ENCODE results near the gene FBXO24. TPM values are rescaled to one million over a fixed set of nuclear protein-coding genes. Genes with fewer than 3 reads are reported as not detected.

The FBXO24 gene
- total and polyA plus RNA-seq, 9 of the 15 experiments (the other 6 are each of a cell fraction or from before 2014, with no cell fraction given): 0.17 to 0.95 (median 0.50) TPM

DNA sequence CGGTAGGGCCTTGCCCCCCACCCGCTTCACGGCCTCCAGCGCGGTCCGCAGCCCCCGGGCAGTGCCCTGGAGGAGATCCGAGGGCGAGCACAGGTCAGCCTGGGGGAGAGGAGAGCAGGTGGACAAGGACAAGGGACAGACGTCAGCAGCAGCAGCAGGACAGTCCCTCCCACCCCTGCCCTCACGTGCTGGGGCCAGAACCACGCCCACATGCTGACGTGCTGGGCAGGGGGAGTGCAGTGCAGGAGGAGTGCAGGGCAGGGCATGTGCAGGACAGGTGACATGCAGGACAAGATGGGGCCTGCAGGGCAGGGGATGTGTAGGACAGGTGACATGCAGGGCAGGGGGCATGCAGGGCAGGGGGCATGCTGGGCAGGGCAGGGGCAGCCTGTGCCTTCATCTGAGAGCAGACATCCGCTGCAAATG lies 10.9 kb upstream of the FBXO24 start (continued):
- TF ChIP-seq ZBTB40 (IDR thresholded peaks at IDR 0.05): no peak
- TF ChIP-seq ZBTB40 (CRISPR knock-in tag; IDR thresholded peaks at IDR 0.05): no peak
- TF ChIP-seq USF1 (CRISPR knock-in tag; IDR thresholded peaks at IDR 0.05): peak; percentile 85
- no peak for TF ChIP-seq POLR2A (conservative IDR thresholded peaks at IDR 0.05)
- TF ChIP-seq MEF2A (IDR thresholded peaks at IDR 0.05; ENCODE audit: control insufficient read depth, low read depth, low read length): no peak
- TF ChIP-seq, protein P1, sequence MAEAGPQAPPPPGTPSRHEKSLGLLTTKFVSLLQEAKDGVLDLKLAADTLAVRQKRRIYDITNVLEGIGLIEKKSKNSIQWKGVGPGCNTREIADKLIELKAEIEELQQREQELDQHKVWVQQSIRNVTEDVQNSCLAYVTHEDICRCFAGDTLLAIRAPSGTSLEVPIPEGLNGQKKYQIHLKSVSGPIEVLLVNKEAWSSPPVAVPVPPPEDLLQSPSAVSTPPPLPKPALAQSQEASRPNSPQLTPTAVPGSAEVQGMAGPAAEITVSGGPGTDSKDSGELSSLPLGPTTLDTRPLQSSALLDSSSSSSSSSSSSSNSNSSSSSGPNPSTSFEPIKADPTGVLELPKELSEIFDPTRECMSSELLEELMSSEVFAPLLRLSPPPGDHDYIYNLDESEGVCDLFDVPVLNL (CRISPR knock-in tag; IDR thresholded peaks at IDR 0.05; ENCODE audit: low read depth): no peak
- no peak for TF ChIP-seq CEBPB (tag; IDR thresholded peaks at IDR 0.05)
- no peak for TF ChIP-seq ZNF589 (CRISPR knock-in tag; IDR thresholded peaks at IDR 0.05; ENCODE audit: low read depth)
- no peak for TF ChIP-seq ZSCAN32 (CRISPR knock-in tag; IDR thresholded peaks at IDR 0.05)
- TF ChIP-seq CCNT2 (IDR thresholded peaks at IDR 0.05; ENCODE audit: borderline replicate concordance, extremely low read depth, insufficient read length, low read depth, low read length): no peak
- peak; percentile 50; the same call in 1 of the 2 replicates for TF ChIP-seq RBFOX2 (IDR thresholded peaks at IDR 0.05; ENCODE audit: low read depth, low read length)
- TF ChIP-seq ATF7 (IDR thresholded peaks at IDR 0.05): no peak
- TF ChIP-seq PHTF2 (CRISPR knock-in tag; IDR thresholded peaks at IDR 0.05): no peak
- TF ChIP-seq FOXP4 (CRISPR knock-in tag; IDR thresholded peaks at IDR 0.05; ENCODE audit: borderline replicate concordance): no peak
- no peak for TF ChIP-seq ZFP30 (CRISPR knock-in tag; IDR thresholded peaks at IDR 0.05; ENCODE audit: borderline replicate concordance)
- TF ChIP-seq MED1 (CRISPR knock-in tag; IDR thresholded peaks at IDR 0.05; ENCODE audit: borderline replicate concordance): no peak
- no peak for TF ChIP-seq HNRNPL (IDR thresholded peaks at IDR 0.05; ENCODE audit: low read depth, low read length)
